Stimulated activated CD4-positive, alpha-beta T cell treated with anti-CD3 and anti-CD28 coated beads, Interleukin-2, amount 100 ng/mL, for 4 hours (primary cell): ENCODE measurements around the gene CACNA1C.

Experiments
- DNase-seq: peaks from one replicate; pipeline ENCODE4 v3.0.0-alpha.2; 2020; ENCODE audit warnings: low read depth

The CACNA1C gene

GRCh38 chr12:2593045-2593444 is 540.3 kb downstream of the CACNA1C start:
- no peak for DNase-seq

DNA sequence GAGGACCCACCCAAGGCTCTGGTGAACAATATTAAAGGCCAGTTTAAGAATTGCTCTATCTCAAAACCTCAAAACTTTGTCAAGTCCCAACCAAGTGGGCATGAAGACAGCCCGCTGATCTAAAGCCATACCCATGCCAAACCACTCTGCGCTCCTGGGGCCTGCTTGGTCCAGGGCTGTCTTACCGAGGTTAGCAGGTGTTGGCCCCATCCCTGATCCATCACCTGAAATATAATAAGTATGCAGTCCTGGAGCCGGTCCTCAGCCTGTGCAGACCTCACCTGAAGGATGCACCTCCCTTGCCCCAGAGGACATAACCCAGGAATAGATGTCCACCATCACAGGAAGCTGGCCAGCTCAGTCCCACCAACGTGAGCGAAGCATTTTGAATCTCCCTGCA is 543.7 kb downstream of the CACNA1C start:
- DNase-seq: no peak

- DNase-seq: no peak
These were observed 552.5 kb downstream of the CACNA1C start for GRCh38 chr12:2605301-2605700.

GRCh38 chr12:2606186-2606910 is 553.6 kb downstream of the CACNA1C start:
- DNase-seq: no peak

DNA sequence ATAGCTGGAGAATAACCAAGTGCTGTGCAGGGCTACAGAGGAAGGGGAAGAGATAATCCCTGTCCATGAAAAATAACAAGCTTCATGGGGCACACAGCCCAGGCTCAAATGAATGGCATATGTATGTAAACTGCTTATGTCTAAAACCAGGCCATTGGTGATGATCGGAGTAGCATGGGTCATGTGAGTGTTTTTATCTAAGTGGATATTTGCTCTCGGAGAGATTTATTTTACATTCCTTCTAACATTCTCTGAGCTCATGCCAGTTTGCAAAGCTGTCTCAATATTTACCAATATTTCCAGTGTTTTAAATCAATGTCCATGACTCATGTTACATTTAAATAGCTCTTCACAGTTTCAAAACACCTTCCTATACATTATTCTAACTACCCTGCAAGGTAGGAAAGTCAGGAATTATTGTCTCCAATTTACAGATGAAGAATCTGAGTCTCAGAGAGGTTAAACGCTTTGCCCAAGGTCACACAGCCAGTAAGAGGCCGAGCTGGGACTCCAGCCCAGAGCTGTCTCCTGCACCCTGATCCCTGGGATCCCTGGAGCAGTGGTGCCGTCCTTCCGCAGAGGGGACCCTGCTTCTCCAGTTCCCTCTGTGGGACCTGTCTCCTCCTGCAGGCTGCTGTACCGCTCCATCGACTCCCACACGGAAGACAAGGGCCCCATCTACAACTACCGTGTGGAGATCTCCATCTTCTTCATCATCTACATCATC is 555.3 kb downstream of the CACNA1C start:
- no peak for DNase-seq

DNA sequence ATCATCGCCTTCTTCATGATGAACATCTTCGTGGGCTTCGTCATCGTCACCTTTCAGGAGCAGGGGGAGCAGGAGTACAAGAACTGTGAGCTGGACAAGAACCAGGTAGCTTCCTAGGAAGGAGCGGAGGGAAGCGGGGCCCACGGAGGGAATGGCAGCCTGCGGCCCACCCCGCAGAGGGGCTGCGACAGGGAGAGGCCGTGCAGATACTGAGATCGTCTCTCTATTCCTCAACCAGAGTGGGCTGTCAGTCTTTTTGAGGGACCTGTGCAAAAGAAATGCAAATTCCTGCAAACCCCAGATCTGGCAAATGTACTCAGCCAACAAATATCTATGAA is 555.8 kb downstream of the CACNA1C start:
- no peak for DNase-seq

DNA sequence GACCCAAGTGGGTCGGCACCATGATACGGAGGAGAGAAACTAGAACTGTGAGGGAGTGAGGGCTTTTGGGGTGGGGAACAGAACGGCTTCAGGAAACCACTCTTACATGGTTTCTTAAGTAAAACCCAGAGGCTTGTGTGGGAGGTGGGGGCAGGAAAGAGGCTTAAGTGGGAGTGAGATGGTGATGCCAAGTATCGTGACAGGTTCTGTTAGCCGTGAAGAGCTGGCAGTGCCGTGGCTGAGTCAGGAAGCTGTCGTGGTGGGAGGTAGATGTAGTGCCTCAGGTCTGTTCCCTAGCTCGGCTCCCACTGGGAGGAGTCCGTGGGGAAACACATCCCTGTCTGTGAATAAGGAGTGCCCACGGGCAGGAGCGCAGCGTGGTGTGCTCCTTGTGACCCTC is 556.2 kb downstream of the CACNA1C start:
- no peak for DNase-seq

DNA sequence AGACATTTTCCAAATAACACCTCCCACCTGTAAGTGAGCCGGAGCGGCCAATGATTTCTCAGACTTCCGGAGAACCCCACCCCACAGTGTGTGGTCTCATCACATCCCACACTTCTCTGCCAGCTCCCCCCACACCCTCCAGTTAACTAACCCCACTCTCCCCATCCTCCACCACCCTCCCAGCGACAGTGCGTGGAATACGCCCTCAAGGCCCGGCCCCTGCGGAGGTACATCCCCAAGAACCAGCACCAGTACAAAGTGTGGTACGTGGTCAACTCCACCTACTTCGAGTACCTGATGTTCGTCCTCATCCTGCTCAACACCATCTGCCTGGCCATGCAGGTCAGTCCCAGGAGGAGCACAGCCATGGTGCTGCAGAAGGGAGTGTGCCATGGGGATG is 557.6 kb downstream of the CACNA1C start:
- no peak for DNase-seq

DNA sequence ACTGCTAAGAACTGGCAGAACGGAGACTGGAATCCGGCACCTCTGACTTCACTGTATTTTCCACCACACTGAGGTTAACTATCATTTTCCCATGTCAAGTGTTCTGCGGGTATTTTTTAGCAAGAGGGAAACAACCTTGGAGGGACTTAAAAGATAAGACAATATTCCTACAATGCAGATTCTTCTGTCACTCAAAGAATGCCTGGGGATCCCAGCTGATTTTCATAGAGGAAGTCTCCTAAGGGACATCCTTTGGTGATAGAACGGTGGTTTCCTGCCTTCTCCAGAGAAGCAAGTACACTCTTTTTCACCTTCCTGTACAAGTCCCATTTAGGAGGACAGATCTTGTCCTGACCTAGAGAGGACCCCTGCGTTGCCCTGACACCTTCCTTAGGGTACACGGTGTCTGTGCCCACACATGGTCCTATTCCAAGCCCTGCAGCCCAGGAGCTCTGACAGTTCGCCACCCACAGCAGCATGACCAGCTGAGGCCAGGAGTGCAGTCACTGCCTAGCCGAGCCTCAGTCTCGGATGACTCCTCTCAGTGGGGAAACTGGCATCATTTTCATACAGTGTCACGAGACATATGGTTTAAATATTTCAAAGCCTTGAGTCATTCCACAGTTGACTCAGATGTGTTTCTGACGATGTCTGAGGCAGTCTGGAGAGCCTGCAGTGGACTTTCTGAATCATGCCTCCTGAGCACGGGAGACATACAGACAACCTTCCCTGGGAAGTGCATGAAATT is 560.7 kb downstream of the CACNA1C start:
- no peak for DNase-seq

- no peak for DNase-seq
These were observed 561.6 kb downstream of the CACNA1C start for GRCh38 chr12:2614341-2614740.

GRCh38 chr12:2615665-2616402 is 563.0 kb downstream of the CACNA1C start:
- no peak for DNase-seq

GRCh38 chr12:2616763-2617162 is 564.0 kb downstream of the CACNA1C start:
- no peak for DNase-seq

DNA sequence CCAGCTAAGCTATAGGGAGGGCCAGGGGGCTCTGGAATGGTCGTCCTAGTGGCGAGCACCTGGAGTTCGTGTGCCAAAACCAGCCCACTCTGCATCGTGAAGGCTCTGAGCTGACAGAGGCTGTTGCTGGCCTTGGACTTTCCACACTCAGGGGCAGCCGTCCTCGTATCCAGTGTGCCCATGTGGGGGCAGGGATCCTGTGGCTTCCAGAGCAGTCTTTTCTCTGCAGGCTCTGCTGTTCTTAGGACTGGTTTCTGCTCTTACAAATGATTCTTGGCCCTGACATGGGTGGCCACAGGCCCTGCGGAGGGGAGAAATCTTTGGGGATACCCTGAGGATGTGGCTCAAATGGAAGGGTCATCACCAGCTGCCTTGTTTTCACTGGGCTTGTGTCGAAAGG is 564.6 kb downstream of the CACNA1C start:
- no peak for DNase-seq

- no peak for DNase-seq
These were observed 565.7 kb downstream of the CACNA1C start for GRCh38 chr12:2618291-2618995.

- DNase-seq: no peak
These were observed 566.3 kb downstream of the CACNA1C start for GRCh38 chr12:2619136-2619535.

DNA sequence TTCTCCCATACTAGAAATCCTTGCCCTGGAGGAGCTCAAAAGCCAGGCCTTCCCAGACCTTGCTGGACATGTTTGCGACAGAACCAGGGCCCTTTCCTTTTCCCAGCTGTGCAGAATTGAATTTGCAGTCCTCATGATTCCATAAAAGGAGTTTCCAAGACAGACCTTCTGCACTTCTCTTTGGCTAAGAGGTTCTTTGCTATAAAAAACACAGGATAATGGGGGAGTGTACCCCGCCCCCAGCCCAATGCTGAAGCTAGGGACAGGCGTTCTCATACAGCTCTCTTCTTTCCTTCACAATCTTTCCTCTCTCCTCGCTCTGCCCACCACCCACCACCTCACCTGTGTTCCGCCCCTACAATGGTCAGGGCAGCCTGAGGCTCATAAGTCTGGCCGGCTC is 569.7 kb downstream of the CACNA1C start:
- DNase-seq: no peak

GRCh38 chr12:2623472-2623871 is 570.7 kb downstream of the CACNA1C start:
- DNase-seq: no peak

GRCh38 chr12:2624543-2625288 is 571.9 kb downstream of the CACNA1C start:
- no peak for DNase-seq

- no peak for DNase-seq
These were observed 572.5 kb downstream of the CACNA1C start for GRCh38 chr12:2625289-2625612.

DNA sequence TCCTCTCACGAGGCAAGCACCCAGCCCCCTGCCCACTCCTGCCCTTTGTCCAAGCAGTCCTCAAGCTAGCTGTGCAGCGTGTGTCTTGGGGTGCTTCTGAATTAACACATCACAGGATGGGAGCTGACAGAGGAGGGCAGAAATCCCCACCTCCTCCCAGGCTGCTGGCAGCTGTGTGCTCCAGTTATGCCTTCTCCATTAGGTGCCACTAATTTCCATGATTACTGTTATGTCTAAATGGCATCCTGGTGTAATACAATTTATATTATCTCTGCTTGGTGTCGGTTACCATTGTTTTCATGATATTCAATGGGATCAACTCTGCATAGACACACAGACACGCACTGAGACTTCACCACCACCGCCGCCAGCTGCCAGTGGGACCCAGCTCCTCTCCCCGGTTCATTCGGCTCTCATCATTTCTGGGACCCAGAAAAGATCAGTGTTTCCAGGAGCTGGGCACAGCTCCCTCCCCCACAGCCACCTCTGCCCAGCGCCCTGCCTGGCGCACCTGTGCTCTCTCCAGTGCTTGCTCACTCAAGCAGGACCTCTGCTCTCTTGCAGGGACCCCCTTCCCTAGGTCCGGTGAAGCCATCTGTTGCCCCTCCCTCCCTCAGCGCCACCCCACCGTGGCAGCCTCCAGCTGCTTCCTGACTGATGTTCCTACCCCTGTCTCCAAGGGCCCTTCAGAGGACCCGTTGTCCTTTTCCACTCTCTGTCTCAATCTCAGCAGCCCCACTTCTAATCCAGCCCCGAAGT is 574.5 kb downstream of the CACNA1C start:
- DNase-seq: no peak

GRCh38 chr12:2627835-2628191 is 575.0 kb downstream of the CACNA1C start:
- DNase-seq: no peak
